Measurements from ENCODE around the gene PTGDS. TPM values are rescaled to one million over a fixed set of nuclear protein-coding genes. Genes with fewer than 3 reads are reported as not detected.

PTGDS gene
- total RNA-seq, 1 donor from 2014 or later: 477 TPM

DNA sequence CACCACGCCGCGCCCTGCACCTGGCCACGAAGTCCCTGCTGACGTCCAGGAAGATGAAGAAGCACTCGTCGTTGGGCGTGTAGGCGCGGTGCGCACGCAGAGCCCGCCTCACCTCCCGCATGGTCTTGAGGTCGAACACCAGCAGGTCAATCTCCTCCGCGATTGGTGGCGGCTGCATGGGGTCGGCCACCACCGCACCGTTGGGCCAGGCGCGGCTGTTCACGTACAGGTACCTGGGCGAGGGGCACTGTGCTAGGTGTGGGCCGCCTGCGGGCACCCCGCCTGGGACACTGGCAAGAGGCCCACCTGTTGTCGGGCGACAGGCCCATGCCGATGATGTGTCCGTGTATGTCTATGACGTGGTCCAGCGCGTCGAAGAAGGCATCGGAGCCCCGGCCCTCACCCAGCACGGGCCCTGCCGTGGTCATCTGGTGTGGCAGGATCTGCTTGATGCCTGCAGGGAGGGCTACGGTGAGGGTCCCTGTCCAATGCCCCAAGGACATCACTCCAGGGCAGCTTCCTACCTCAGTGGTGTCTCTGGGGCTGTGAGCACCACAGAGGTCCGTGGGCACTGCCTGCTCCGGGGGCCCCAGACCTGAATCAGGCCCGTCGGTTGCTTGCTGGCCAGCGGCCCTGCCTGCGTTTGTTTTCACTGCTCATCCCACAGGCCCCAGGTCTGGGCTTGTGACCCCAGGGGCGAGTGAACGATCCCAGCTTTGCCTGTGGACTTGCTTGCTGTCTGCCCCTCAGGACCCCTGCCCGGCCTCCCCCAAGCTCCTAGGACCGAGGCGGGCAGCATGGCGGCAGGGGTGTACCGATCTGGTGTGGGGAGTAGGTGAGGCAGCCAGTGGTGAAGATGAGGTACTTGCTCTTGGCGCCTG is 35.8 kb upstream of the PTGDS start:
- no peak for DNase-seq
- intact Hi-C loops (cut with DNase I): loop anchor here (10.0 kb wide), 1 partner anchor 93 kb away; the partner anchor contains the start of gene FUT7
- no peak for ATAC-seq

DNA sequence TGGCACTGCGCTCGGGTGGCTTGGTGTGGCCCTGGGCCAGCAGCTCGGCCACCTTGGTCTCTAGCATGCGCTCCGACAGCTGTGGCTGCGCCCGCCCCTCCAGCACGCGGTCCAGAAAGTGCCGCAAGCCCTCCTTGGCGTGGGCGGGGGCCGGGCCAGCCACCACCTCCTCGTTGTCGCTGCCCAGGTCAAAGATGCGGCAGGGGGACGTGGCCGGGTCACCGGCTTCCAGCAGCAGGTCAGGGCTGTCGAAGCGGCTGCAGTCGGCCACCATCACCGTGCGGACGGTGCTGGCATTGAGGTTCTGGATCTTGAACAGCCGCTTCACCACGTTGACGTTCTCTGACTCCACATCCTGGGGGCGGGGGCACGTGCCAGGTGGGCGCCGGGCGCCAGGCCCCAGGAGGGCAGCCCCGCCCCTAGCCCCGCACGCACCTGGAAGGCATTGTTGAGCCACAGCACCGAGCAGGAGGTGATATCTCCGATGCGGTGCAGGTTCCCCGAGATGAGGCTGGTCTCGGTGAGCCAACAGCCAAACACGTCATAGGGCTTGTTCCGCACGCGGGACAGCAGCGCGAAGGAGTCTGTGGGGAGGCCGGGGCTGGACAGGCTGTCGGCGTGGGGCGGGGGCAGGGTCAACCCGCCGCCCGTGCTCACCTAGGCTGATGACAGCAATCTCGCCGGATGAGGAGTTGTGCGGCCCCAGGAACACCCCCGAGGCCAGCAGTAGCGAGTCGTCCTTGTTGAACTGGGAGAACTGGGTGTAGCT is 35.0 kb upstream of the PTGDS start:
- H3K27me3 ChIP-seq: no peaks in the 10 kb centered on the region
- ATAC-seq: no peak
- peak; percentile 65 for DNase-seq
- H3K36me3 ChIP-seq: peaks cover 38% of the 10 kb centered on the region
- H3K9me3 ChIP-seq: no peaks in the 10 kb centered on the region
- H3K4me3 ChIP-seq: no peak overlapping the region
- peaks cover 13% of the 10 kb centered on the region for H3K4me1 ChIP-seq
- intact Hi-C loops (cut with DNase I): loop anchor here (10.0 kb wide), 1 partner anchor 93 kb away; the partner anchor contains the start of gene FUT7
- no peak overlapping the region for H3K27ac ChIP-seq
- TF ChIP-seq CTCF (IDR thresholded peaks at IDR 0.05): no peak

More for the DNA sequence above, 35.8 kb upstream of the PTGDS start:
- Histone ChIP-seq H3K4me1 (peaks cover 7% of the 10 kb centered on the region), H3K27me3 (no peaks in the 10 kb centered on the region), H3K4me3 (no peak overlapping the region), H3K9me3 (no peaks in the 10 kb centered on the region), H3K36me3 (peaks cover 38% of the 10 kb centered on the region), H3K27ac (no peak overlapping the region)
- TF ChIP-seq CTCF (IDR thresholded peaks at IDR 0.05): no peak

- no peak for DNase-seq
- H3K9me3 ChIP-seq: no peaks in the 10 kb centered on the region
- no peak overlapping the region for H3K27ac ChIP-seq
- no peak for TF ChIP-seq CTCF (IDR thresholded peaks at IDR 0.05)
- H3K36me3 ChIP-seq: peaks cover 38% of the 10 kb centered on the region
- no peaks in the 10 kb centered on the region for H3K27me3 ChIP-seq
- H3K4me3 ChIP-seq: peak overlapping the region; percentile 95
- peaks cover 15% of the 10 kb centered on the region for H3K4me1 ChIP-seq
- intact Hi-C loops (cut with DNase I): loop anchor here (10.0 kb wide), 1 partner anchor 92 kb away; the partner anchor contains the start of gene FUT7
- no peak for ATAC-seq
These were observed 34.4 kb upstream of the PTGDS start for GRCh38 chr9:136942881-136943230.

GRCh38 chr9:136943291-136944211 is 33.8 kb upstream of the PTGDS start:
- peak overlapping the region; percentile 95 for H3K4me3 ChIP-seq
- H3K9me3 ChIP-seq: no peaks in the 10 kb centered on the region
- ATAC-seq (peak; percentile 1), DNase-seq (peak; percentile 79)
- peaks cover 15% of the 10 kb centered on the region for H3K4me1 ChIP-seq
- peaks cover 38% of the 10 kb centered on the region for H3K36me3 ChIP-seq
- H3K27ac ChIP-seq: peak overlapping the region; percentile 83
- TF ChIP-seq CTCF (IDR thresholded peaks at IDR 0.05): no peak
- intact Hi-C loops (cut with DNase I): loop anchor here (10.0 kb wide), 1 partner anchor 91 kb away; the partner anchor contains the start of gene FUT7
- no peaks in the 10 kb centered on the region for H3K27me3 ChIP-seq

GRCh38 chr9:136944212-136944518 is 33.1 kb upstream of the PTGDS start:
- H3K4me1 ChIP-seq: peaks cover 19% of the 10 kb centered on the region
- ATAC-seq: peak; percentile 57
- no peaks in the 10 kb centered on the region for H3K9me3 ChIP-seq
- no peak for DNase-seq
- no peaks in the 10 kb centered on the region for H3K27me3 ChIP-seq
- H3K4me3 ChIP-seq: peak overlapping the region; percentile 95
- intact Hi-C loops (cut with DNase I): loop anchor here (10.0 kb wide), 1 partner anchor 91 kb away; the partner anchor contains the start of gene FUT7
- H3K36me3 ChIP-seq: peaks cover 38% of the 10 kb centered on the region
- peak overlapping the region; percentile 83 for H3K27ac ChIP-seq
- TF ChIP-seq CTCF (IDR thresholded peaks at IDR 0.05): no peak

All from upper lobe of right lung (tissue), 1 donor.